SK-N-MC (cell line): ENCODE measurements around the gene KCNK15.

Experiments used
- DNase-seq: peaks from one replicate; pipeline ENCODE4 v3.0.0-alpha.2; 2011; ENCODE audit warnings: low read depth, low spot score
- H3K27ac ChIP-seq: fragments of 200-600 bp; sonication (generic); 2 replicates; pipeline ENCODE4 v1.5.1; 2016; ENCODE audit warnings: mixed run types
- H3K36me3 ChIP-seq: fragments of 200-600 bp; sonication (generic); 2 replicates; pipeline ENCODE4 v1.6.1; 2017; ENCODE audit warnings: antibody characterized with exemption, low read length, mixed read lengths; ENCODE audit not compliant: insufficient read depth
- H3K4me3 ChIP-seq: fragments of 200-600 bp; sonication (generic); 2 replicates; pipeline ENCODE4 v1.5.1; 2016
- H3K9ac ChIP-seq: fragments of 200-600 bp; sonication (generic); 2 replicates; pipeline ENCODE4 v1.8.0; 2017; ENCODE audit warnings: mixed run types, mixed read lengths; ENCODE audit not compliant: insufficient read length
- H3K9me3 ChIP-seq: fragments of 200-600 bp; sonication (generic); 2 replicates; pipeline ENCODE4 v1.6.1; 2017; ENCODE audit warnings: low read depth, mild to moderate bottlenecking, antibody characterized with exemption, low read length, moderate library complexity, mixed read lengths
- EZH2 ChIP-seq: fragments of 200-600 bp; sonication (generic); IDR thresholded peaks from one replicate; pipeline ENCODE4 v1.6.1; 2017; ENCODE audit warnings: antibody characterized with exemption
- FOXP2 ChIP-seq: optimal IDR thresholded peaks from 2 replicates; pipeline ENCODE3; 2011; ENCODE audit warnings: mild to moderate bottlenecking, moderate library complexity; ENCODE audit not compliant: insufficient read depth; ENCODE audit errors: extremely low read length, control extremely low read depth
- POLR2AphosphoS5 ChIP-seq: IDR thresholded peaks from 2 replicates; pipeline ENCODE4 v1.6.1; 2012; ENCODE audit warnings: mild to moderate bottlenecking, low read depth, low read length, borderline replicate concordance

Gene KCNK15

GRCh38 chr20:44703183-44703925 lies 42.3 kb upstream of the KCNK15 start:
- no peak for DNase-seq
- Histone ChIP-seq H3K36me3 (no peaks in the 10 kb centered on the region), H3K9me3 (no peaks in the 10 kb centered on the region), H3K27ac (no peak overlapping the region), H3K9ac (no peak overlapping the region), H3K4me3 (no peak overlapping the region)
- TF ChIP-seq EZH2 (no peak), POLR2AphosphoS5 (no peak), FOXP2 (no peak)

- TF ChIP-seq EZH2 (no peak), POLR2AphosphoS5 (no peak), FOXP2 (no peak)
- Histone ChIP-seq H3K4me3 (no peak overlapping the region), H3K9me3 (no peaks in the 10 kb centered on the region), H3K36me3 (no peaks in the 10 kb centered on the region), H3K27ac (no peak overlapping the region), H3K9ac (no peak overlapping the region)
- DNase-seq: no peak
Measured at GRCh38 chr20:44703956-44704488, 41.6 kb upstream of the KCNK15 start.

DNA sequence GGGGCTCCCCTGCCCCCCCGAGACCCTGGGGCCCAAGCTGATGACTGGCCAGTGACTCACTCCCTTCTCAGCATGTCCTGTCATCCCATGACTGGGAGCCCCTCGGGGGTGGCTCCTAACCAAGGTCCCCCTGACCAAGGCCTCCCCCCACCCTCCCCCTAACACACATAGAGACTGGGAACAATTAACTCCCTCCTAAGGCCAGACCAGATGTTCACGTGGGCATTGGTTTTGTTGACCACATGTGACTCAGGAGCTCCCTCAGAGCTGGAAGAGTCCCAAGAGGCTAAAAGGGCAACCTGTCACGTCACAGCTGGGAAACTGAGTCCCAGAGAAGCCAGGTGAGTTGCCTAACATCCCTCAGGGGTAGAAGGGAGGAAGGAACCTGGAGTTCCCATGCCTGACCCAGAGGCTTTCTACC lies 41.1 kb upstream of the KCNK15 start:
- Histone ChIP-seq H3K9ac (no peak overlapping the region), H3K9me3 (no peaks in the 10 kb centered on the region), H3K4me3 (no peak overlapping the region), H3K36me3 (no peaks in the 10 kb centered on the region), H3K27ac (no peak overlapping the region)
- DNase-seq: no peak
- TF ChIP-seq POLR2AphosphoS5 (no peak), EZH2 (no peak), FOXP2 (no peak)

DNA sequence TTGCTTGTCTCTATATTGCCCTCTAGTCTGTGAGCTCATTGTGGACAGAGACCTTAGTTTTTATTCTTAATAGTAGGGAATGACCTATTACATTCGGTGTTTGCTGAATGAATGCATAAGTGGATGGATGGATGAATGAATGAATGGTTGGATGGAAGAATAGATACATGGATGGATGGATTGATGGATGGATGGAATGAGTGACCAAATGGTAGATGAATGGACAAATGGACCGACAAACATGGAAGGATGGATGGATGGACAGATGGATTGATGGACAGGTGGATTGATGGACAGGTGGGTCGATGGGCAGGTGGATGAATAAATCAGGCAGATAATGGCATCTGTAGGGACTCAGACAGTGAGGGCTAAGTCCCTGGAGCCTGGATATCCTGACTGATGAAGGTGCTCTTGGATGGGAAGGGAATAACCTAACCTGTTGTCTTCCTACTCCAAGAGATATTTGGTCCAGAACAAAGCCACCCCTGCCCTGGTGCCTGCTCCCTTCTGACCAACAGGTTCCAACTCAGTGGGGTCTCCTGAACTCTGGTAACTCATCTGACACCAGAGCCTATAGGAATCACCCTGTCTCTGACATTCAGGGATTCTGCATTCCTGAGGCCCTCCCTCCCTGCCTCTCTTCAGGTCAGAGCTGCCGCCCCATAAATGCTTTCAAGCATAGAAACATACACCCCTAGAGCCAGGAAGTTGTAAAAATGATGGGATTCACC lies 40.1 kb upstream of the KCNK15 start:
- H3K36me3 ChIP-seq: no peaks in the 10 kb centered on the region
- H3K4me3 ChIP-seq: no peak overlapping the region
- no peak overlapping the region for H3K27ac ChIP-seq
- TF ChIP-seq POLR2AphosphoS5 (no peak), EZH2 (no peak), FOXP2 (no peak)
- no peak overlapping the region for H3K9ac ChIP-seq
- no peak for DNase-seq
- H3K9me3 ChIP-seq: no peaks in the 10 kb centered on the region

DNA sequence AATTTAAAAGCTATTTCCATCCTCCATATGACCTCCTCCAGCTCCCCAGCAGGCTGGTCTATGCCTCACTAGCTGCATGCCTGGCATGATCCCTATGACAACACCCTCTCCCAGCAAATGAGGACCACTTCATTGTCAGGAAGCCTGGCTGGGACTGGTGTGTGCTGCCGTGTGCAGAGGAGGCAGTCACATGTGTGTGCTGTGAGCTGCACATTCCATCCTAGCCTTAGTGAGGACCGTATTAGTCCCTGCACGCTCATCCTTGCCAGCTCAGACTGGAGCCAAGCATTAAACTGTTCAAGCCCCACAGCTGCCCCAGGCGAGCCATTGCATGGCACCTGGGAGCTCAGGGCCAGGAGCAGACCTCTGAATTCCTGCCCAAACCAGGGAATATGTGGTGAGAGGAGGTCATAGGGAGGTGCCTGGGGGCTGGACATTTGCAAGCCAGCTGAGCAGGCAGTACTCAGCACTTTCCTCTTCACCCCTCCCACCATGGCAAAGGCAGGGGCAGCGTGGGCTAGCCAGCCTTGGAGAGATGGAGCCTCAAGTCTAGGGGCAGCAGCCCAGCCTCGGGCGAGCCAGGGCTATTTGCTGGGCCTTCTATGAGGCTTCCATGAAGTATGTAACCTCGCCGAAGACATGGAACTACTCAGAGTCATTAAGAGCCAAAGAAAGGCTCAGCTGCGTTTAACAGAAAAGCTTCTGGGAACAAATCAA lies 39.2 kb upstream of the KCNK15 start:
- Histone ChIP-seq H3K4me3 (no peak overlapping the region), H3K9me3 (no peaks in the 10 kb centered on the region), H3K36me3 (no peaks in the 10 kb centered on the region), H3K9ac (no peak overlapping the region), H3K27ac (no peak overlapping the region)
- no peak for DNase-seq
- TF ChIP-seq POLR2AphosphoS5 (no peak), FOXP2 (no peak), EZH2 (no peak)

- no peak for TF ChIP-seq EZH2
- no peak for TF ChIP-seq POLR2AphosphoS5
- TF ChIP-seq FOXP2: no peak
- Histone ChIP-seq H3K36me3 (no peaks in the 10 kb centered on the region), H3K9me3 (no peaks in the 10 kb centered on the region), H3K27ac (no peak overlapping the region), H3K9ac (no peak overlapping the region), H3K4me3 (no peak overlapping the region)
- no peak for DNase-seq
Measured at GRCh38 chr20:44707018-44707579, 38.6 kb upstream of the KCNK15 start.

- no peak overlapping the region for H3K27ac ChIP-seq
- no peak for DNase-seq
- TF ChIP-seq FOXP2 (no peak), POLR2AphosphoS5 (no peak), EZH2 (no peak)
- H3K9ac ChIP-seq: no peak overlapping the region
- no peaks in the 10 kb centered on the region for H3K36me3 ChIP-seq
- H3K9me3 ChIP-seq: no peaks in the 10 kb centered on the region
- H3K4me3 ChIP-seq: no peak overlapping the region
Measured at GRCh38 chr20:44709380-44709779, 36.3 kb upstream of the KCNK15 start.

GRCh38 chr20:44709797-44710196 lies 35.9 kb upstream of the KCNK15 start:
- Histone ChIP-seq H3K4me3 (no peak overlapping the region), H3K36me3 (no peaks in the 10 kb centered on the region), H3K27ac (no peak overlapping the region), H3K9ac (no peak overlapping the region), H3K9me3 (no peaks in the 10 kb centered on the region)
- TF ChIP-seq EZH2: no peak
- no peak for TF ChIP-seq FOXP2
- no peak for TF ChIP-seq POLR2AphosphoS5
- no peak for DNase-seq
